HepG2 (cell line): ENCODE data around the gene ERRFI1. TPM values are rescaled to one million over a fixed set of nuclear protein-coding genes. Genes with fewer than 3 reads are reported as not detected.

Experiments
- MAFG ChIP-seq: sonication (generic); formaldehyde crosslinking; IDR thresholded peaks from 2 replicates; pipeline ENCODE4 v1.5.1; 2020; ENCODE audit warnings: mild to moderate bottlenecking, missing genetic modification reagents
- polyA plus RNA-seq, 8 experiments: library from polyadenylated mRNA; depleted of rRNA in 3 of 8; stranded (reverse) in 7 of 8; unstranded in 1 of 8; fragments of >200 nt; fragmentation: Illumina TruSeq in 4 of 8; extraction: Trizol in 4 of 8; gene quantifications; 2 replicates each; pipeline versions ENCODE4 v1.2.1 to v1.2.3, GENCODE V29; 2011 to 2016; ENCODE audit warnings: low read depth in 4 of 8, missing spikeins in 1 of 8, mixed read lengths in 1 of 8; ENCODE audit not compliant: insufficient read depth in 1 of 8
- total RNA-seq, 5 experiments: library from RNA; depleted of rRNA; stranded (reverse); fragments of >200 nt; fragmentation: Illumina TruSeq; extraction: Trizol; gene quantifications; 2 replicates each; pipeline ENCODE4 v1.2.3, GENCODE V29; 2016; ENCODE audit warnings: low read depth in 1 of 5
- TF ChIP-seq, protein P1 (sequence below): sonication (generic); formaldehyde crosslinking; IDR thresholded peaks from 2 replicates; pipeline ENCODE4 v1.4.0; 2020; ENCODE audit warnings: mild to moderate bottlenecking, missing genetic modification reagents
- TF ChIP-seq, protein P2 (sequence below): sonication (generic); formaldehyde crosslinking; IDR thresholded peaks from 2 replicates; pipeline ENCODE4 v1.8.0; 2022; ENCODE audit warnings: mild to moderate bottlenecking, missing genetic modification reagents, moderate library complexity
- TF ChIP-seq, protein P3 (sequence below): sonication (generic); formaldehyde crosslinking; IDR thresholded peaks from 2 replicates; pipeline ENCODE4 v1.4.0; 2020; ENCODE audit warnings: missing genetic modification reagents

Gene ERRFI1
- total and polyA plus RNA-seq, 2 of the 13 experiments (the other 11 are each of a cell fraction or from before 2014, with no cell fraction given) = 84.4 to 753 TPM

DNA sequence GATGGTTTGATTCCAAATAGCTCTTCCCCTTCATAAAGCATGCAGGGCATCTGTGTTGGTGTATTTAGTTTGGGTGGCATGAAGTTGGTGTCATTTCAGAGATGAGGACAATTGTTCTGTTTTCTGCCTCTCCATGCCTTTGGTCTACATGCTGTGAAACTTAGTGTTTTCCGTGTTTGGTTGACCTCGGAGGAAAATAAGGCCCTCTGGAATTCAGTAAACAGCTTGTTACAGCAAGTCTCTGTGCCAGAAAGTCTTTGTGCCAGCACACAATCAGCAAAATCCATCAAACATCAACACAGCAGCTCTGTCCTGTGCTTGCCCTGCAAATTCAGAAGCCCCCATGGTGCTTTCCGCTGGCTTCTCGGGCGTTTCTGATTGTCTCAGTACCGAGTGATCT lies 55.1 kb downstream of the ERRFI1 start (continued):
- TF ChIP-seq, protein P1, sequence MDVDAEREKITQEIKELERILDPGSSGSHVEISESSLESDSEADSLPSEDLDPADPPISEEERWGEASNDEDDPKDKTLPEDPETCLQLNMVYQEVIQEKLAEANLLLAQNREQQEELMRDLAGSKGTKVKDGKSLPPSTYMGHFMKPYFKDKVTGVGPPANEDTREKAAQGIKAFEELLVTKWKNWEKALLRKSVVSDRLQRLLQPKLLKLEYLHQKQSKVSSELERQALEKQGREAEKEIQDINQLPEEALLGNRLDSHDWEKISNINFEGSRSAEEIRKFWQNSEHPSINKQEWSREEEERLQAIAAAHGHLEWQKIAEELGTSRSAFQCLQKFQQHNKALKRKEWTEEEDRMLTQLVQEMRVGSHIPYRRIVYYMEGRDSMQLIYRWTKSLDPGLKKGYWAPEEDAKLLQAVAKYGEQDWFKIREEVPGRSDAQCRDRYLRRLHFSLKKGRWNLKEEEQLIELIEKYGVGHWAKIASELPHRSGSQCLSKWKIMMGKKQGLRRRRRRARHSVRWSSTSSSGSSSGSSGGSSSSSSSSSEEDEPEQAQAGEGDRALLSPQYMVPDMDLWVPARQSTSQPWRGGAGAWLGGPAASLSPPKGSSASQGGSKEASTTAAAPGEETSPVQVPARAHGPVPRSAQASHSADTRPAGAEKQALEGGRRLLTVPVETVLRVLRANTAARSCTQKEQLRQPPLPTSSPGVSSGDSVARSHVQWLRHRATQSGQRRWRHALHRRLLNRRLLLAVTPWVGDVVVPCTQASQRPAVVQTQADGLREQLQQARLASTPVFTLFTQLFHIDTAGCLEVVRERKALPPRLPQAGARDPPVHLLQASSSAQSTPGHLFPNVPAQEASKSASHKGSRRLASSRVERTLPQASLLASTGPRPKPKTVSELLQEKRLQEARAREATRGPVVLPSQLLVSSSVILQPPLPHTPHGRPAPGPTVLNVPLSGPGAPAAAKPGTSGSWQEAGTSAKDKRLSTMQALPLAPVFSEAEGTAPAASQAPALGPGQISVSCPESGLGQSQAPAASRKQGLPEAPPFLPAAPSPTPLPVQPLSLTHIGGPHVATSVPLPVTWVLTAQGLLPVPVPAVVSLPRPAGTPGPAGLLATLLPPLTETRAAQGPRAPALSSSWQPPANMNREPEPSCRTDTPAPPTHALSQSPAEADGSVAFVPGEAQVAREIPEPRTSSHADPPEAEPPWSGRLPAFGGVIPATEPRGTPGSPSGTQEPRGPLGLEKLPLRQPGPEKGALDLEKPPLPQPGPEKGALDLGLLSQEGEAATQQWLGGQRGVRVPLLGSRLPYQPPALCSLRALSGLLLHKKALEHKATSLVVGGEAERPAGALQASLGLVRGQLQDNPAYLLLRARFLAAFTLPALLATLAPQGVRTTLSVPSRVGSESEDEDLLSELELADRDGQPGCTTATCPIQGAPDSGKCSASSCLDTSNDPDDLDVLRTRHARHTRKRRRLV = no peak
- TF ChIP-seq, protein P2, sequence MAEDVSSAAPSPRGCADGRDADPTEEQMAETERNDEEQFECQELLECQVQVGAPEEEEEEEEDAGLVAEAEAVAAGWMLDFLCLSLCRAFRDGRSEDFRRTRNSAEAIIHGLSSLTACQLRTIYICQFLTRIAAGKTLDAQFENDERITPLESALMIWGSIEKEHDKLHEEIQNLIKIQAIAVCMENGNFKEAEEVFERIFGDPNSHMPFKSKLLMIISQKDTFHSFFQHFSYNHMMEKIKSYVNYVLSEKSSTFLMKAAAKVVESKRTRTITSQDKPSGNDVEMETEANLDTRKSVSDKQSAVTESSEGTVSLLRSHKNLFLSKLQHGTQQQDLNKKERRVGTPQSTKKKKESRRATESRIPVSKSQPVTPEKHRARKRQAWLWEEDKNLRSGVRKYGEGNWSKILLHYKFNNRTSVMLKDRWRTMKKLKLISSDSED (CRISPR knock-in tag) = no peak
- TF ChIP-seq MAFG (CRISPR knock-in tag) = no peak
- TF ChIP-seq, protein P3, sequence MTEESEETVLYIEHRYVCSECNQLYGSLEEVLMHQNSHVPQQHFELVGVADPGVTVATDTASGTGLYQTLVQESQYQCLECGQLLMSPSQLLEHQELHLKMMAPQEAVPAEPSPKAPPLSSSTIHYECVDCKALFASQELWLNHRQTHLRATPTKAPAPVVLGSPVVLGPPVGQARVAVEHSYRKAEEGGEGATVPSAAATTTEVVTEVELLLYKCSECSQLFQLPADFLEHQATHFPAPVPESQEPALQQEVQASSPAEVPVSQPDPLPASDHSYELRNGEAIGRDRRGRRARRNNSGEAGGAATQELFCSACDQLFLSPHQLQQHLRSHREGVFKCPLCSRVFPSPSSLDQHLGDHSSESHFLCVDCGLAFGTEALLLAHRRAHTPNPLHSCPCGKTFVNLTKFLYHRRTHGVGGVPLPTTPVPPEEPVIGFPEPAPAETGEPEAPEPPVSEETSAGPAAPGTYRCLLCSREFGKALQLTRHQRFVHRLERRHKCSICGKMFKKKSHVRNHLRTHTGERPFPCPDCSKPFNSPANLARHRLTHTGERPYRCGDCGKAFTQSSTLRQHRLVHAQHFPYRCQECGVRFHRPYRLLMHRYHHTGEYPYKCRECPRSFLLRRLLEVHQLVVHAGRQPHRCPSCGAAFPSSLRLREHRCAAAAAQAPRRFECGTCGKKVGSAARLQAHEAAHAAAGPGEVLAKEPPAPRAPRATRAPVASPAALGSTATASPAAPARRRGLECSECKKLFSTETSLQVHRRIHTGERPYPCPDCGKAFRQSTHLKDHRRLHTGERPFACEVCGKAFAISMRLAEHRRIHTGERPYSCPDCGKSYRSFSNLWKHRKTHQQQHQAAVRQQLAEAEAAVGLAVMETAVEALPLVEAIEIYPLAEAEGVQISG (CRISPR knock-in tag) = no peak
